WTC11 (cell line): ENCODE data around the gene CSN3. TPM values are rescaled to one million over a fixed set of nuclear protein-coding genes. Genes with fewer than 3 reads are reported as not detected.
A peak's percentile ranks its signal among the peaks of the same experiment; 100 is the strongest.

Source experiments
- ATAC-seq: fragments of 200-7000 bp; cut with Tn5 transposase; 2 replicates; pipeline ENCODE4 v1.10.0; 2021; ENCODE audit warnings: mild to moderate bottlenecking, moderate library complexity
- CTCF ChIA-PET: fragments of 300-600 bp; sonication (Branson Sonifier 250); formaldehyde crosslinking; loops from one replicate; lab custom pipeline; 2021; ENCODE audit warnings: antibody characterized with exemption; lab: Charles Lee
- POLR2A ChIA-PET: fragments of 350-600 bp; sonication (Branson Sonifier 250); formaldehyde crosslinking; loops from one replicate; lab custom pipeline; 2021; ENCODE audit warnings: antibody characterized with exemption; lab: Charles Lee
- DNase-seq: peaks from one replicate; pipeline ENCODE4 v3.0.0; 2021; ENCODE audit warnings: low spot score
- H3K27ac Mint-ChIP-seq: 2 replicates; pipeline ENCODE4 v1.8.0; 2021; ENCODE audit warnings: mixed read lengths
- H3K27me3 Mint-ChIP-seq: 2 replicates; pipeline ENCODE4 v1.8.0; 2021; ENCODE audit warnings: low read depth, mild to moderate bottlenecking, moderate library complexity, mixed read lengths
- H3K36me3 Mint-ChIP-seq: 2 replicates; pipeline ENCODE4 v1.8.0; 2021; ENCODE audit warnings: mixed read lengths
- H3K4me1 Mint-ChIP-seq: 2 replicates; pipeline ENCODE4 v1.8.0; 2022; ENCODE audit warnings: mixed read lengths
- H3K4me3 Mint-ChIP-seq: 2 replicates; pipeline ENCODE4 v1.8.0; 2021; ENCODE audit warnings: mild to moderate bottlenecking, moderate library complexity, mixed read lengths
- H3K9me3 Mint-ChIP-seq: 2 replicates; pipeline ENCODE4 v1.8.0; 2021; ENCODE audit warnings: mixed read lengths
- ATF3 ChIP-seq: sonication (generic); formaldehyde crosslinking; conservative IDR thresholded peaks from 2 replicates; pipeline ENCODE4 v1.8.1; 2022; ENCODE audit warnings: mild to moderate bottlenecking, missing genetic modification reagents
- CBFB ChIP-seq: sonication (generic); formaldehyde crosslinking; IDR thresholded peaks from 2 replicates; pipeline ENCODE4 v1.8.1; 2022; ENCODE audit warnings: mild to moderate bottlenecking, low read depth, missing genetic modification reagents
- E2F1 ChIP-seq: sonication (generic); formaldehyde crosslinking; IDR thresholded peaks from 2 replicates; pipeline ENCODE4 v1.8.0; 2022; ENCODE audit warnings: mild to moderate bottlenecking, missing genetic modification reagents
- ERG ChIP-seq: fragments of 250-450 bp; sonication (Bioruptor Pico); IDR thresholded peaks from 2 replicates; pipeline ENCODE4 v1.8.0; 2021; ENCODE audit warnings: mild to moderate bottlenecking
- ESRRA ChIP-seq: sonication (generic); formaldehyde crosslinking; IDR thresholded peaks from 2 replicates; pipeline ENCODE4 v1.8.1; 2022; ENCODE audit warnings: mild to moderate bottlenecking, missing genetic modification reagents, borderline replicate concordance
- ETV6 ChIP-seq: sonication (generic); formaldehyde crosslinking; IDR thresholded peaks from 2 replicates; pipeline ENCODE4 v1.8.1; 2022; ENCODE audit warnings: mild to moderate bottlenecking, missing genetic modification reagents
- FOXK1 ChIP-seq: sonication (generic); formaldehyde crosslinking; IDR thresholded peaks from 2 replicates; pipeline ENCODE4 v1.8.0; 2022; ENCODE audit warnings: mild to moderate bottlenecking, moderate library complexity, missing genetic modification reagents
- FOXP4 ChIP-seq: sonication (generic); formaldehyde crosslinking; IDR thresholded peaks from 2 replicates; pipeline ENCODE4 v1.8.0; 2022; ENCODE audit warnings: mild to moderate bottlenecking, missing genetic modification reagents
- HMGA2 ChIP-seq: fragments of 250-450 bp; sonication (Bioruptor Pico); IDR thresholded peaks from 2 replicates; pipeline ENCODE4 v1.4.0; 2021; ENCODE audit warnings: mild to moderate bottlenecking, moderate library complexity
- IRF1 ChIP-seq: sonication (generic); formaldehyde crosslinking; IDR thresholded peaks from 2 replicates; pipeline ENCODE4 v1.8.0; 2023; ENCODE audit warnings: missing genetic modification reagents
- IRF2 ChIP-seq: sonication (generic); formaldehyde crosslinking; IDR thresholded peaks from 2 replicates; pipeline ENCODE4 v1.8.0; 2022; ENCODE audit warnings: low read depth, missing genetic modification reagents, borderline replicate concordance
- JUN ChIP-seq: sonication (generic); formaldehyde crosslinking; IDR thresholded peaks from 2 replicates; pipeline ENCODE4 v1.8.0; 2023; ENCODE audit warnings: mild to moderate bottlenecking, missing genetic modification reagents
- MYBL2 ChIP-seq: sonication (generic); formaldehyde crosslinking; IDR thresholded peaks from 2 replicates; pipeline ENCODE4 v1.8.1; 2023; ENCODE audit warnings: mild to moderate bottlenecking, moderate library complexity, missing genetic modification reagents
- PRDM15 ChIP-seq: sonication (generic); formaldehyde crosslinking; IDR thresholded peaks from 2 replicates; pipeline ENCODE4 v1.8.0; 2022; ENCODE audit warnings: missing genetic modification reagents
- SOX15 ChIP-seq: fragments of 250-450 bp; sonication (Bioruptor Pico); IDR thresholded peaks from 2 replicates; pipeline ENCODE4 v1.9.0; 2021; ENCODE audit warnings: mild to moderate bottlenecking
- SP1 ChIP-seq: sonication (generic); formaldehyde crosslinking; conservative IDR thresholded peaks from 2 replicates; pipeline ENCODE4 v1.8.1; 2022; ENCODE audit warnings: missing genetic modification reagents
- STAT6 ChIP-seq: sonication (generic); formaldehyde crosslinking; conservative IDR thresholded peaks from 2 replicates; pipeline ENCODE4 v1.8.1; 2023; ENCODE audit warnings: mild to moderate bottlenecking, low read depth, missing genetic modification reagents, moderate library complexity
- TCF7 ChIP-seq: sonication (generic); formaldehyde crosslinking; IDR thresholded peaks from 2 replicates; pipeline ENCODE4 v1.8.0; 2022; ENCODE audit warnings: mild to moderate bottlenecking, low read depth, missing genetic modification reagents, moderate library complexity
- ZNF121 ChIP-seq: sonication (generic); formaldehyde crosslinking; IDR thresholded peaks from 2 replicates; pipeline ENCODE4 v1.8.0; 2023; ENCODE audit warnings: missing genetic modification reagents
- ZNF423 ChIP-seq: fragments of 250-450 bp; sonication (Bioruptor Pico); IDR thresholded peaks from 2 replicates; pipeline ENCODE4 v2.1.2; 2022; ENCODE audit warnings: mild to moderate bottlenecking, moderate library complexity
- ZSCAN18 ChIP-seq: fragments of 250-450 bp; sonication (Bioruptor Pico); IDR thresholded peaks from 2 replicates; pipeline ENCODE4 v2.1.2; 2022; ENCODE audit warnings: mild to moderate bottlenecking, moderate library complexity
- total RNA-seq: library from RNA; stranded (reverse); gene quantifications from 3 replicates; pipeline ENCODE4 v1.2.3, GENCODE V29; 2021

Gene CSN3
- total RNA-seq, 1 experiment from 2014 or later = not detected

- ATAC-seq (no peak), DNase-seq (no peak)
- TF ChIP-seq SOX15 (CRISPR knock-in tag) = no peak
- TF ChIP-seq ZNF121 (CRISPR knock-in tag) = no peak
- TF ChIP-seq ERG (CRISPR knock-in tag) = no peak
- no peak for TF ChIP-seq ZNF423 (CRISPR knock-in tag)
- TF ChIP-seq IRF1 (CRISPR knock-in tag) = no peak
- TF ChIP-seq STAT6 (CRISPR knock-in tag) = no peak
- TF ChIP-seq FOXK1 (CRISPR knock-in tag) = no peak
- TF ChIP-seq ESRRA (CRISPR knock-in tag) = no peak
- TF ChIP-seq ATF3 = no peak
- no peak for TF ChIP-seq JUN (CRISPR knock-in tag)
- no peak for TF ChIP-seq MYBL2 (CRISPR knock-in tag)
- no peak for TF ChIP-seq TCF7 (CRISPR knock-in tag)
- no peak for TF ChIP-seq E2F1 (CRISPR knock-in tag)
- no peak for TF ChIP-seq HMGA2
- no peak for TF ChIP-seq ZSCAN18 (CRISPR knock-in tag)
- TF ChIP-seq IRF2 = no peak
- TF ChIP-seq CBFB = no peak
- TF ChIP-seq ETV6 (CRISPR knock-in tag) = no peak
- Mint-ChIP-seq H3K36me3 (no peaks in the 10 kb centered on the region), H3K4me1 (peaks cover 7% of the 10 kb centered on the region), H3K4me3 (no peak overlapping the region), H3K27ac (no peak overlapping the region), H3K27me3 (no peaks in the 10 kb centered on the region), H3K9me3 (no peaks in the 10 kb centered on the region)
- CTCF ChIA-PET = interaction anchor here (0.6 kb wide), 1 partner anchor 335 kb away, joined by 3 read pairs; no protein-coding TSS in a partner anchor
- POLR2A ChIA-PET = no interaction called here
These were observed 45.5 kb upstream of the CSN3 start for GRCh38 chr4:70196857-70197256.

GRCh38 chr4:70197842-70198241 is 44.6 kb upstream of the CSN3 start:
- H3K27me3 Mint-ChIP-seq = no peaks in the 10 kb centered on the region
- DNase-seq (no peak), ATAC-seq (peak; percentile 74)
- POLR2A ChIA-PET = no interaction called here
- H3K4me1 Mint-ChIP-seq = peaks cover 7% of the 10 kb centered on the region
- no peaks in the 10 kb centered on the region for H3K9me3 Mint-ChIP-seq
- no peaks in the 10 kb centered on the region for H3K36me3 Mint-ChIP-seq
- H3K4me3 Mint-ChIP-seq = no peak overlapping the region
- H3K27ac Mint-ChIP-seq = peak overlapping the region; percentile 41
- CTCF ChIA-PET = interaction anchor here (0.9 to 1.9 kb wide), 2 partner anchors 14 to 300 kb away, joined by 3 to 13 read pairs; no protein-coding TSS in a partner anchor
- TF ChIP-seq PRDM15 (no peak), ERG (CRISPR knock-in tag) (no peak), JUN (CRISPR knock-in tag) (no peak), FOXP4 (CRISPR knock-in tag) (no peak), ATF3 (no peak), SP1 (no peak)
